ENCODE data around the gene DDIT3. TPM values are rescaled to one million over a fixed set of nuclear protein-coding genes. Genes with fewer than 3 reads are reported as not detected.
A peak's percentile ranks its signal among the peaks of the same experiment; 100 is the strongest.

The DDIT3 gene
- polyA plus RNA-seq, 1 experiment = 64.9 TPM

DNA sequence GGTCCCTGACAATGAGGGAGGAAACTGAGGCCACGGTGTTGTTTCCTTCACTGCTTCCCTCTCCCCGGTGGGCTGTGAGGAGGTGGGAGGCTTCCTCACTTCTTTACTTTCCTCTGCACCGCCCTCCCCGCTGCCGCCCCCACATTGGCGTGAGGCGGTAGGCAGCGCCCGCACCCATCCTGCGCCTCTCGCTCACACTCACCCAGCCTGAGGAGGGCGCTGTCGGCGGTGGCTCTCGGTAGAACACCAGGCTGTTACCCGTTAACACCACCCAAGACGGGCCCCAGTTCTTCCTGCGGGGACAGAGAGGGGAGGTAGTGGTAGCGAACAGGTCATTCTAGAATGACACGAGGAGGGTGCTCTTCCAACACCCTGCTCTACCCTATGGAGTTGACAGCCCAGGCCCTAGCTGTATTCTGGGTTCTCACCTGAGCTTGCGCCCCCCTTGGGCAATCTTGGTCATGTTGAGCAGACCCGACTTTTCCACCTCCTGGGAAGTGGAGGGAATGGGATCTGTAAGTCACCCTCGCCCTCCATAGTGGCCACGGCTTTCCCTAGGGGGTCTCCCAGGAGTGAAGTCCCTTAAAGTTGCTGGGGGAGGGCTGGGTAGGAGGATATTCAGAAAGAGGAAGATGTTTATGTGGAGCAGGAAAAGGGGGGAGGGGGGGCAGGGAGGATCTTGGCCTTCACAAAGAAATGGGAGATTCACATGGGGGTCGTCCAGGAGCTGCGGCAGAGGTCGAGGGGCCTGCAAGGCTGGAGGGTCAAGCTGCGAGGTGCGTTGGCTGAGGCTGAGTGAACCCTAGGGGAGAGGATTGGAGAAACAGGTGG, 43.9 kb downstream of the DDIT3 start:
- H3K4me3 ChIP-seq (ENCODE audit: low read depth, low read length) = peak overlapping the region; percentile 36
- ChIA-PET CTCF (interaction anchor here (1.3 kb wide), 1 partner anchor 17 kb away, joined by 5 read pairs; the partner anchor contains the start of gene GLI1), POLR2A (no interaction called here)

DNA sequence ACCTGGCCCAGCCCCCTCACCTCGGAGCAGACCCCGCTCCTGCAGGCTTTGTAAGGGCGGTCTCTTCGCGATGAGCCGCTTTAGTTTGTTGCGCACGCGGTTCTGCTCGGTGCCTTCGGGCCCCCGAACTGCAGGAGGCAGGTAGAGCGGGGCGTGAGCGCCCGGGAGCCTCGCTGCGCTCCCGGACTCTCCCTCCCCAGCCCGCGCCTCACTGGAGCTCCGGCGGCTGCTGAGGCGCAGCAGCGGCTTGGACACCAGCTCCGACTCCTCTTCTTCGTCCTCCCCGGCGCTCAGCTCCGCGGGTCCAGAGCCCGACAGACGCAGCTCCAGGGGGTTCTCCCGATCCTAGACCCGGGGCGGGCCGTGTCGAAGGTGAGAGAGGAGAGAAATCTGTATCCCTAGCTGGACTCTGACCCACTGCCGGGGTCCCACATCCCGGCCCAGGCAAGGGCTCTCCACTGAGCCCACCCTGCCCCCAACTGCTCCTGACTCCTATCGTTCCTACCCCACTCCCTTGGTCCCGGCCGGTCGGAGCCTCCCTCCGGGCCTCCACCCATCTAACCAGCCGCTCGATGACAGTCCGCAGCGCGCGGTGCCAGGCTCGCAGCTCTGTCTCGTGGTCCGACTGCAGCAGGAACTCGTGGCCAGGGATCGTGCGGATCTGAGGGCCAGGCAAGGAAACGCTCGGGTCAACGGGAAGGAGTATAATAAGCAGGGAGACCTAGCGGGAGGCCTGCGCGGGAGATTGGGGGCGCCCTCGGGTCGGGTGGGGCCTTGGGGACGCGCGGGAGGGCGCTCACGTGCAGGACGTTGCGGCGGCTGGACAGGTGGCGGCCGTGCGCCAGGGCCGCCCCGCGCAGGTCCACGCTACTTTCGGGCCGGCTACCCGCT, 44.8 kb downstream of the DDIT3 start:
- Histone ChIP-seq H3K27me3 (ENCODE audit: control insufficient read depth, insufficient read depth, low read length) (peaks cover 42% of the 10 kb centered on the region), H3K9me3 (ENCODE audit: control insufficient read depth, insufficient read depth, low read length) (no peaks in the 10 kb centered on the region; the same call in 1 of the 2 replicates), H3K27ac (ENCODE audit: low read depth, low read length) (no peak overlapping the region), H3K4me3 (ENCODE audit: low read depth, low read length) (peak overlapping the region; percentile 36)
- TF ChIP-seq, protein P1, sequence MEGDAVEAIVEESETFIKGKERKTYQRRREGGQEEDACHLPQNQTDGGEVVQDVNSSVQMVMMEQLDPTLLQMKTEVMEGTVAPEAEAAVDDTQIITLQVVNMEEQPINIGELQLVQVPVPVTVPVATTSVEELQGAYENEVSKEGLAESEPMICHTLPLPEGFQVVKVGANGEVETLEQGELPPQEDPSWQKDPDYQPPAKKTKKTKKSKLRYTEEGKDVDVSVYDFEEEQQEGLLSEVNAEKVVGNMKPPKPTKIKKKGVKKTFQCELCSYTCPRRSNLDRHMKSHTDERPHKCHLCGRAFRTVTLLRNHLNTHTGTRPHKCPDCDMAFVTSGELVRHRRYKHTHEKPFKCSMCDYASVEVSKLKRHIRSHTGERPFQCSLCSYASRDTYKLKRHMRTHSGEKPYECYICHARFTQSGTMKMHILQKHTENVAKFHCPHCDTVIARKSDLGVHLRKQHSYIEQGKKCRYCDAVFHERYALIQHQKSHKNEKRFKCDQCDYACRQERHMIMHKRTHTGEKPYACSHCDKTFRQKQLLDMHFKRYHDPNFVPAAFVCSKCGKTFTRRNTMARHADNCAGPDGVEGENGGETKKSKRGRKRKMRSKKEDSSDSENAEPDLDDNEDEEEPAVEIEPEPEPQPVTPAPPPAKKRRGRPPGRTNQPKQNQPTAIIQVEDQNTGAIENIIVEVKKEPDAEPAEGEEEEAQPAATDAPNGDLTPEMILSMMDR (IDR thresholded peaks at IDR 0.05; ENCODE audit: low read depth, low read length) = no peak
- CTCF ChIA-PET = interaction anchor here (0.6 to 2.7 kb wide), 3 partner anchors 13 to 42 kb away, joined by 6 to 14 read pairs (median 9); partner anchors contain the start of gene GLI1
- DNase-seq (ENCODE audit: low read depth, low spot score) = no peak
- POLR2A ChIA-PET = interaction anchor here (0.6 to 0.9 kb wide), 2 partner anchors 44 to 363 kb away, joined by 4 to 5 read pairs; partner anchors contain the start of gene DDIT3

More for the DNA sequence above, 43.9 kb downstream of the DDIT3 start:
- TF ChIP-seq, protein P1 (IDR thresholded peaks at IDR 0.05; ENCODE audit: low read depth, low read length) = peak; percentile 25
- Histone ChIP-seq H3K9me3 (ENCODE audit: control insufficient read depth, insufficient read depth, low read length) (no peaks in the 10 kb centered on the region; the same call in 1 of the 2 replicates), H3K27ac (ENCODE audit: low read depth, low read length) (no peak overlapping the region), H3K27me3 (ENCODE audit: control insufficient read depth, insufficient read depth, low read length) (peaks cover 44% of the 10 kb centered on the region)
- no peak for DNase-seq (ENCODE audit: low read depth, low spot score)

DNA sequence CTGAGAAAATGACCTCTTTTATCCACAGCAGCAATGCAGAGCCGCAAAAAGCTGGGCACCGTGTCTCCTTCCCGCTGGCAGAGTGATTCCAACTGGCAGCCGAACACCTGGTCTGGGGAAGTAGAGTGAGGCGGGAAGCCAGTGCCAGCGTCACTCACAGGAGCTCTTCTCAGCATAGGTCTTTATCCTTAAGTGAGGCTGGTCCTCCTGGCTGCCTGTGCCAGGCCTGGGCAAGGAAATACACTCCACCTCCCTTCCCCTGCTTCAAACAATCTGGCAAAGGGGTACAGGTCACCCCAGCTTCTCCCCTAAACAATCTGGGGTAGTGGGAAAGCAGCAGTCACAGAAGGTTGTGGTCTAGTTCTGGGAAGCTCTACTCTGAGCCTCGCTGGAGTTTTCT, 45.5 kb downstream of the DDIT3 start:
- no peak for DNase-seq (ENCODE audit: low read depth, low spot score)
- Histone ChIP-seq H3K27ac (ENCODE audit: low read depth, low read length) (no peak overlapping the region), H3K27me3 (ENCODE audit: control insufficient read depth, insufficient read depth, low read length) (peaks cover 42% of the 10 kb centered on the region), H3K4me3 (ENCODE audit: low read depth, low read length) (no peak overlapping the region), H3K9me3 (ENCODE audit: control insufficient read depth, insufficient read depth, low read length) (no peaks in the 10 kb centered on the region; the same call in 1 of the 2 replicates)
- TF ChIP-seq, protein P1 (IDR thresholded peaks at IDR 0.05; ENCODE audit: low read depth, low read length) = no peak
- CTCF ChIA-PET = interaction anchor here (1.9 to 2.7 kb wide), 2 partner anchors 12 to 16 kb away, joined by 9 to 14 read pairs; partner anchors contain the start of gene GLI1
- POLR2A ChIA-PET = interaction anchor here (0.9 kb wide), 1 partner anchor 45 kb away, joined by 4 read pairs; the partner anchor contains the start of gene DDIT3

DNA sequence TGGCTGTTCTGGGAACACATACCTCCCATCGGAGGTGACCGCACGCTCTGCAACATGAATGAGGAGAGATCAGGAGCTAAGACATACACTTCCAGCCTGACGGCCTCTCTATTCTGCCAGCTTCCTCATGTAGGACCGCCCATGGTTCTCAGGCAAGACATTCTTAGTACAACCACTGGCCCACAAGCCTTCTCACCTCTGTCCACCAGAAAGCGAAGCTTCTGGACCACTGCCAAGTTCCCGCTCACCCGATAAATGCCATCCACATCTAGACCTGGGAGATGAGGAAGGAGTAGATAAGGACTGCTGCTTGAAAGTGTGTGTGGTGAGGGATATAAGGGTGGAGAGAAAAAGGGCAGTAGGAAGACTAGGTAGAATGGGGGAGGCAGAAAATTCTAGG, 45.9 kb downstream of the DDIT3 start:
- POLR2A ChIA-PET = no interaction called here
- DNase-seq (ENCODE audit: low read depth, low spot score) = no peak
- TF ChIP-seq, protein P1 (IDR thresholded peaks at IDR 0.05; ENCODE audit: low read depth, low read length) = no peak
- H3K9me3 ChIP-seq (ENCODE audit: control insufficient read depth, insufficient read depth, low read length) = no peaks in the 10 kb centered on the region; the same call in 1 of the 2 replicates
- H3K27me3 ChIP-seq (ENCODE audit: control insufficient read depth, insufficient read depth, low read length) = peaks cover 42% of the 10 kb centered on the region
- CTCF ChIA-PET = interaction anchor here (1.9 to 2.7 kb wide), 2 partner anchors 11 to 15 kb away, joined by 9 to 14 read pairs; partner anchors contain the start of gene GLI1
- no peak overlapping the region for H3K4me3 ChIP-seq (ENCODE audit: low read depth, low read length)
- H3K27ac ChIP-seq (ENCODE audit: low read depth, low read length) = no peak overlapping the region
